ENCODE results near the gene PSME3. TPM values are rescaled to one million over a fixed set of nuclear protein-coding genes. Genes with fewer than 3 reads are reported as not detected.

Gene PSME3
- total RNA-seq, 1 experiment from 2014 or later: 195 TPM

DNA sequence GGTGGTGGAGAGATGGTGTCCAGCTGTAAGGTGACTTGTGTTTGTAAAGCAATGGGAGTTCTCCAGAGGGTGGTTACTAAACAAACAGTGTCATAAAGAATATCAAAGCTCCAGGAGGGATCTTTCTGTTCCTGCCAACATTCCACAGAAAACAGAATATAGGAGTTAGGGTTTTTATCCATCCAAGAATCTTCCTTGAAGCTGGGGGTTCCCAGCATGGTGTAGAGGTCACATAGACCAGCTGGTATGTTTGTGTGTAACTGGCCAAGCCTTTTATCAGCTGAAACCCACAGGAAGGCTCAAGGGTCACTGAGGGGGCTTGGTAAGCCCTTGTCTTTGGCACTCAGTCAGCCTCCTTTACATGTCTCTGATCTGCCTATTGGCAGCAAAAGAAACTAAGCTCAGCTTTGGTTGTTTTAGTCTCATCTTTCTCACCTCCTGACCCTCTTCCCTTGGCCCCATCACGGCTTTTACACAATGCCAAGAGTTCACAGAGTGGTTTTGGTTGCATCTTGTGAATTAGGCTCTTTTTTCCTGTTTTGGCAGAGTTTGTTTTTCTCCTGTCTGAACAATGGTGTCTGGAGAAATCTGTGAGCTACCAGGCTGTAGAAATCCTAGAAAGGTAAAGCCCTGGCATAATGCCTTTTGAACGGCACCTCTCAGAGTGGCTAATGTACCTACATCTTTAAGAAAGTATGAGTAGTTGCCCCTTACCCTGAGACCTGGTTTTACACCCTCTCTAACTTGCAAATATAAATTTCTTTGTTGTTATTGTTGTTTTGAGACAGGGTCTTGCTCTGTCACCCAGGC is 29.9 kb upstream of the PSME3 start:
- no TSS peak for BruUV-seq (replicated peaks)
- intact Hi-C loops (cut with micrococcal nuclease; ENCODE audit: unreplicated experiment): no loop called here
- no peak overlapping the region for H3K4me3 ChIP-seq (ENCODE audit: low read depth, low read length)
- ChIA-PET POLR2A (interaction anchor here (0.6 to 1.0 kb wide), 2 partner anchors 21 to 239 kb away, joined by 3 to 6 read pairs; partner anchors contain the start of gene BECN1), CTCF (interaction anchor here (1.2 to 1.5 kb wide), 2 partner anchors 21 to 40 kb away, joined by 5 to 6 read pairs; partner anchors contain the start of gene BECN1)
- no peaks in the 10 kb centered on the region for H3K27me3 ChIP-seq (replicated peaks; ENCODE audit: control insufficient read depth, insufficient read depth, low read length)
- Mint-ChIP-seq H3K4me1 (ENCODE audit: low read depth, unreplicated experiment) (peaks cover 14% of the 10 kb centered on the region), H3K27me3 (ENCODE audit: insufficient read depth, unreplicated experiment) (no peaks in the 10 kb centered on the region), H3K9me3 (ENCODE audit: unreplicated experiment) (no peaks in the 10 kb centered on the region), H3K36me3 (ENCODE audit: insufficient read depth, unreplicated experiment) (peaks cover 19% of the 10 kb centered on the region), H3K4me3 (ENCODE audit: unreplicated experiment) (no peak overlapping the region), H3K27ac (ENCODE audit: unreplicated experiment) (no peak overlapping the region)
- TF ChIP-seq, protein P1, sequence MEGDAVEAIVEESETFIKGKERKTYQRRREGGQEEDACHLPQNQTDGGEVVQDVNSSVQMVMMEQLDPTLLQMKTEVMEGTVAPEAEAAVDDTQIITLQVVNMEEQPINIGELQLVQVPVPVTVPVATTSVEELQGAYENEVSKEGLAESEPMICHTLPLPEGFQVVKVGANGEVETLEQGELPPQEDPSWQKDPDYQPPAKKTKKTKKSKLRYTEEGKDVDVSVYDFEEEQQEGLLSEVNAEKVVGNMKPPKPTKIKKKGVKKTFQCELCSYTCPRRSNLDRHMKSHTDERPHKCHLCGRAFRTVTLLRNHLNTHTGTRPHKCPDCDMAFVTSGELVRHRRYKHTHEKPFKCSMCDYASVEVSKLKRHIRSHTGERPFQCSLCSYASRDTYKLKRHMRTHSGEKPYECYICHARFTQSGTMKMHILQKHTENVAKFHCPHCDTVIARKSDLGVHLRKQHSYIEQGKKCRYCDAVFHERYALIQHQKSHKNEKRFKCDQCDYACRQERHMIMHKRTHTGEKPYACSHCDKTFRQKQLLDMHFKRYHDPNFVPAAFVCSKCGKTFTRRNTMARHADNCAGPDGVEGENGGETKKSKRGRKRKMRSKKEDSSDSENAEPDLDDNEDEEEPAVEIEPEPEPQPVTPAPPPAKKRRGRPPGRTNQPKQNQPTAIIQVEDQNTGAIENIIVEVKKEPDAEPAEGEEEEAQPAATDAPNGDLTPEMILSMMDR (IDR thresholded peaks at IDR 0.05; ENCODE audit: insufficient read depth in 1 of 2, low read depth in 1 of 2, low read length in 1 of 2, severe bottlenecking in 1 of 2, unreplicated experiment in 1 of 2): no peak
- H3K9me3 ChIP-seq: no peaks in the 10 kb centered on the region
- DNase-seq: no peak
- peaks cover 24% of the 10 kb centered on the region for H3K4me1 ChIP-seq
- H3K36me3 ChIP-seq (ENCODE audit: control insufficient read depth, insufficient read depth, low read length): no peaks in the 10 kb centered on the region

- H3K4me1 Mint-ChIP-seq (ENCODE audit: low read depth, unreplicated experiment): peaks cover 6% of the 10 kb centered on the region
- no peaks in the 10 kb centered on the region for H3K27me3 Mint-ChIP-seq (ENCODE audit: insufficient read depth, unreplicated experiment)
- Histone ChIP-seq H3K27me3 (replicated peaks; ENCODE audit: control insufficient read depth, insufficient read depth, low read length) (no peaks in the 10 kb centered on the region), H3K9me3 (no peaks in the 10 kb centered on the region), H3K36me3 (ENCODE audit: control insufficient read depth, insufficient read depth, low read length) (no peaks in the 10 kb centered on the region), H3K4me1 (peaks cover 24% of the 10 kb centered on the region), H3K4me3 (ENCODE audit: low read depth, low read length) (no peak overlapping the region)
- peaks cover 13% of the 10 kb centered on the region for H3K36me3 Mint-ChIP-seq (ENCODE audit: insufficient read depth, unreplicated experiment)
- H3K9me3 Mint-ChIP-seq (ENCODE audit: unreplicated experiment): no peaks in the 10 kb centered on the region
- peak in 1 of 2 experiments; percentile 47 for DNase-seq
- intact Hi-C loops (cut with micrococcal nuclease; ENCODE audit: unreplicated experiment): no loop called here
- TF ChIP-seq, protein P1 (IDR thresholded peaks at IDR 0.05; ENCODE audit: insufficient read depth in 1 of 2, low read depth in 1 of 2, low read length in 1 of 2, severe bottlenecking in 1 of 2, unreplicated experiment in 1 of 2): no peak
- CTCF ChIA-PET: interaction anchor here (1.6 kb wide), 1 partner anchor 19 kb away, joined by 4 read pairs; the partner anchor contains the start of gene BECN1
- H3K4me3 Mint-ChIP-seq (ENCODE audit: unreplicated experiment): no peak overlapping the region
- no TSS peak for BruUV-seq (replicated peaks)
- POLR2A ChIA-PET: no interaction called here
- H3K27ac Mint-ChIP-seq (ENCODE audit: unreplicated experiment): no peak overlapping the region
Measured at GRCh38 chr17:42804918-42805367, 28.3 kb upstream of the PSME3 start.

- CTCF ChIA-PET: interaction anchor here (0.6 to 1.6 kb wide), 3 partner anchors 18 to 46 kb away, joined by 3 to 4 read pairs (median 4); partner anchors contain the start of genes BECN1 and RAMP2
Measured at GRCh38 chr17:42806249-42806648, 26.9 kb upstream of the PSME3 start.

More at GRCh38 chr17:42806249-42806648, 26.9 kb upstream of the PSME3 start:
- peak overlapping the region; percentile 42 for H3K27ac Mint-ChIP-seq (ENCODE audit: unreplicated experiment)
- intact Hi-C loops (cut with micrococcal nuclease; ENCODE audit: unreplicated experiment): loop anchor here (2.0 kb wide), 1 partner anchor 19 kb away; the partner anchor contains the start of gene BECN1
- H3K27me3 ChIP-seq (replicated peaks; ENCODE audit: control insufficient read depth, insufficient read depth, low read length): no peaks in the 10 kb centered on the region
- H3K9me3 ChIP-seq: no peaks in the 10 kb centered on the region
- POLR2A ChIA-PET: no interaction called here
- no peak for DNase-seq
- no peak overlapping the region for H3K4me3 ChIP-seq (ENCODE audit: low read depth, low read length)
- TF ChIP-seq, protein P1 (IDR thresholded peaks at IDR 0.05; ENCODE audit: insufficient read depth in 1 of 2, low read depth in 1 of 2, low read length in 1 of 2, severe bottlenecking in 1 of 2, unreplicated experiment in 1 of 2): no peak
- H3K27me3 Mint-ChIP-seq (ENCODE audit: insufficient read depth, unreplicated experiment): no peaks in the 10 kb centered on the region
- H3K4me3 Mint-ChIP-seq (ENCODE audit: unreplicated experiment): no peak overlapping the region
- BruUV-seq (replicated peaks): no TSS peak
- H3K9me3 Mint-ChIP-seq (ENCODE audit: unreplicated experiment): no peaks in the 10 kb centered on the region
- H3K4me1 ChIP-seq: peaks cover 24% of the 10 kb centered on the region
- peaks cover 21% of the 10 kb centered on the region for H3K36me3 Mint-ChIP-seq (ENCODE audit: insufficient read depth, unreplicated experiment)
- no peaks in the 10 kb centered on the region for H3K36me3 ChIP-seq (ENCODE audit: control insufficient read depth, insufficient read depth, low read length)
- peaks cover 6% of the 10 kb centered on the region for H3K4me1 Mint-ChIP-seq (ENCODE audit: low read depth, unreplicated experiment)

Measured in Caco-2 (cell line).